Left ventricle myocardium inferior (tissue), 1 donor: Measurements from ENCODE around the gene RAPGEF1. TPM values are rescaled to one million over a fixed set of nuclear protein-coding genes. Genes with fewer than 3 reads are reported as not detected.

Experiments used
- DNase-seq: peaks from one replicate; pipeline ENCODE4 v3.0.0-alpha.2; 2020
- H3K27ac ChIP-seq: fragments of 200-600 bp; replicated peaks from 2 replicates; pipeline ENCODE4 v1.8.0; 2021
- H3K27me3 ChIP-seq: fragments of 200-600 bp; 2 replicates; pipeline ENCODE4 v1.8.0; 2021; ENCODE audit warnings: low read depth
- H3K36me3 ChIP-seq: fragments of 200-600 bp; 2 replicates; pipeline ENCODE4 v1.8.0; 2021
- H3K4me1 ChIP-seq: fragments of 200-600 bp; 2 replicates; pipeline ENCODE4 v1.8.0; 2021
- H3K4me3 ChIP-seq: fragments of 200-600 bp; 2 replicates; pipeline ENCODE4 v1.8.0; 2021; ENCODE audit warnings: mild to moderate bottlenecking, moderate library complexity
- H3K9me3 ChIP-seq: fragments of 200-600 bp; replicated peaks from 2 replicates; pipeline ENCODE4 v1.8.0; 2021
- intact Hi-C: fragments of 100-400 bp; cut with micrococcal nuclease; formaldehyde crosslinking; loops from one replicate; pipeline ENCODE4 v1.11.0; 2022
- total RNA-seq: library from RNA; stranded (reverse); fragmentation: NEBNext Ultra II Directional; extraction: Animal tissue kit (Norgen Biotek cat#: 25700); gene quantifications from one replicate; pipeline ENCODE4 v1.2.1, GENCODE V29; 2021
- TF ChIP-seq, protein P1 (sequence below): fragments of 200-600 bp; IDR thresholded peaks from 2 replicates; pipeline ENCODE4 v1.8.0; 2021; ENCODE audit warnings: antibody characterized with exemption, mild to moderate bottlenecking, borderline replicate concordance
- donor health status: DM: no; HTN: yes; CAD: no; lungs with severe emphysema.

Gene RAPGEF1
- total RNA-seq, 1 donor from 2014 or later, result 95.9 TPM

DNA sequence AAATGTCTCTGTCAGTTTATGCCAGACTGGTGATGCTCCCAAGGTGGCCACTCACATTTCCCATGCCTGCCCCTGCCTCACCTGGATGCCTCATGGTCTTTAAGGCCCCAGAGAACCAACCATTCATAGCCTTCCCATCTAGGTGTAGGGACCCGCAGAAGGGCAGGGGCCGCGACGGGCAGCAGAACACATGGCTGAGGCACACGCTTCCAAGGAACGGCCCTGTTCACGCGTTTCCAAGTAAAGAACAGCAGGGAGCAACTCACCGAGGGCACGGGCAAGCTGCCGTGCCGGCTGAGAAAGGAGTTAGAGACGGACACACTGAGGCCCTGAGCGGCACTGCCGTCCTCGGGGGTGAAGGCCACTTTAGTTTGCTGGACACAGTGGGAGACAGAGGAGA lies 121.1 kb downstream of the RAPGEF1 start:
- Histone ChIP-seq H3K4me1 (peaks cover 52% of the 10 kb centered on the region), H3K27me3 (no peaks in the 10 kb centered on the region), H3K4me3 (no peak overlapping the region), H3K36me3 (peaks cover 90% of the 10 kb centered on the region), H3K27ac (peak overlapping the region; percentile 71), H3K9me3 (no peaks in the 10 kb centered on the region)
- DNase-seq, result no peak
- TF ChIP-seq, protein P1, sequence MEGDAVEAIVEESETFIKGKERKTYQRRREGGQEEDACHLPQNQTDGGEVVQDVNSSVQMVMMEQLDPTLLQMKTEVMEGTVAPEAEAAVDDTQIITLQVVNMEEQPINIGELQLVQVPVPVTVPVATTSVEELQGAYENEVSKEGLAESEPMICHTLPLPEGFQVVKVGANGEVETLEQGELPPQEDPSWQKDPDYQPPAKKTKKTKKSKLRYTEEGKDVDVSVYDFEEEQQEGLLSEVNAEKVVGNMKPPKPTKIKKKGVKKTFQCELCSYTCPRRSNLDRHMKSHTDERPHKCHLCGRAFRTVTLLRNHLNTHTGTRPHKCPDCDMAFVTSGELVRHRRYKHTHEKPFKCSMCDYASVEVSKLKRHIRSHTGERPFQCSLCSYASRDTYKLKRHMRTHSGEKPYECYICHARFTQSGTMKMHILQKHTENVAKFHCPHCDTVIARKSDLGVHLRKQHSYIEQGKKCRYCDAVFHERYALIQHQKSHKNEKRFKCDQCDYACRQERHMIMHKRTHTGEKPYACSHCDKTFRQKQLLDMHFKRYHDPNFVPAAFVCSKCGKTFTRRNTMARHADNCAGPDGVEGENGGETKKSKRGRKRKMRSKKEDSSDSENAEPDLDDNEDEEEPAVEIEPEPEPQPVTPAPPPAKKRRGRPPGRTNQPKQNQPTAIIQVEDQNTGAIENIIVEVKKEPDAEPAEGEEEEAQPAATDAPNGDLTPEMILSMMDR, result no peak
- intact Hi-C loops, result no loop called here

DNA sequence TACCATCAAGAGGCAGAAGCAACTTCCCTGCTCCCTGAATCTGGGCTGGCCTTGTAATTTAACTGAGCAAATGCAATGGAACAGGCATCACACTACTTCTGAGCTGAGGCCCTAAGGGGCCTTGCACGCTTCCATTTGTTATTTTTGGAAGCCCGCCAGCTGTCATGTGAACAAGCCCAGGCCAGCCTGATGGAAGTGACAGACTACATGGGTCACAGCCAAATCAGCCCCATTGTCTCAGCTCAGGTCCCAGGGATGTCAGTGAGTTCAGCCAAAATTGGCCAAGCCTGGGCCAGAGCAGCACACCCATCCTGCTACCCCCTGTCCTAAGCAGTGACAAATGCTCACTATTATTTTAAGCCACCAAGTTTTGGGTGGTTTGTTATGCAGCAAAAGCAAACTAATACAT lies 121.8 kb downstream of the RAPGEF1 start:
- Histone ChIP-seq H3K4me3 (no peak overlapping the region), H3K4me1 (peaks cover 57% of the 10 kb centered on the region), H3K27ac (peak overlapping the region; percentile 71), H3K27me3 (no peaks in the 10 kb centered on the region), H3K36me3 (peaks cover 86% of the 10 kb centered on the region), H3K9me3 (no peaks in the 10 kb centered on the region)
- TF ChIP-seq, protein P1, result no peak
- DNase-seq, result peak; percentile 75
- intact Hi-C loops, result no loop called here

GRCh38 chr9:131617611-131618010 lies 122.3 kb downstream of the RAPGEF1 start:
- Histone ChIP-seq H3K4me3 (no peak overlapping the region), H3K36me3 (peaks cover 83% of the 10 kb centered on the region), H3K4me1 (peaks cover 61% of the 10 kb centered on the region), H3K27me3 (no peaks in the 10 kb centered on the region), H3K9me3 (no peaks in the 10 kb centered on the region), H3K27ac (peak overlapping the region; percentile 66)
- no peak for DNase-seq
- intact Hi-C loops, result no loop called here
- TF ChIP-seq, protein P1, result no peak

- no peaks in the 10 kb centered on the region for H3K9me3 ChIP-seq
- peaks cover 66% of the 10 kb centered on the region for H3K4me1 ChIP-seq
- peak overlapping the region; percentile 66 for H3K27ac ChIP-seq
- intact Hi-C loops, result no loop called here
- no peak for DNase-seq
- TF ChIP-seq, protein P1, result no peak
- no peaks in the 10 kb centered on the region for H3K27me3 ChIP-seq
- H3K36me3 ChIP-seq, result peaks cover 83% of the 10 kb centered on the region
- H3K4me3 ChIP-seq, result no peak overlapping the region
Measured at GRCh38 chr9:131616983-131617604, 122.8 kb downstream of the RAPGEF1 start.

- Histone ChIP-seq H3K36me3 (peaks cover 66% of the 10 kb centered on the region), H3K27ac (no peak overlapping the region), H3K4me1 (peaks cover 92% of the 10 kb centered on the region), H3K27me3 (no peaks in the 10 kb centered on the region), H3K9me3 (no peaks in the 10 kb centered on the region), H3K4me3 (no peak overlapping the region)
- no peak for DNase-seq
- TF ChIP-seq, protein P1, result no peak
- intact Hi-C loops, result no loop called here
Measured at GRCh38 chr9:131614340-131614915, 125.4 kb downstream of the RAPGEF1 start.
